Amniotic stem cell (primary cell): Measurements from ENCODE around the gene RPL3.
A peak's percentile ranks its signal among the peaks of the same experiment; 100 is the strongest.
"Not testable (repeated sequence)": the region's sequence is repeated elsewhere in the genome, so short reads cannot be mapped to it uniquely, and the experiment has no call there.

Experiments
- DNase-seq: peaks from one replicate; lab custom pipeline; 2025; lab: John Stamatoyannopoulos, UW

RPL3 gene

GRCh38 chr22:39319284-39320022 lies at the start of gene RPL3:
Gene RPL3 (minus strand): TSS chr22:39319623. CDS start chr22:39319597, 26 bp downstream.
- DNase-seq = peak; percentile 94

GRCh38 chr22:39369186-39369585 lies 49.8 kb upstream of the RPL3 start:
- DNase-seq = no peak

- no peak for DNase-seq
Observed at GRCh38 chr22:39368461-39368911, 49.1 kb upstream of the RPL3 start.

GRCh38 chr22:39367035-39367434 lies 47.6 kb upstream of the RPL3 start:
- no peak for DNase-seq

GRCh38 chr22:39365492-39365780 lies 46.0 kb upstream of the RPL3 start:
- DNase-seq = no peak

GRCh38 chr22:39364714-39365491 lies 45.5 kb upstream of the RPL3 start:
- no peak for DNase-seq

- DNase-seq = no peak
Observed at GRCh38 chr22:39363751-39364515, 44.5 kb upstream of the RPL3 start.

- DNase-seq = no peak
Observed at GRCh38 chr22:39362932-39363331, 43.5 kb upstream of the RPL3 start.

GRCh38 chr22:39362271-39362670 lies 42.8 kb upstream of the RPL3 start:
- DNase-seq = no peak

GRCh38 chr22:39361496-39361895 lies 42.1 kb upstream of the RPL3 start:
- no peak for DNase-seq

GRCh38 chr22:39360674-39361413 lies 41.4 kb upstream of the RPL3 start:
- no peak for DNase-seq

GRCh38 chr22:39360242-39360641 lies 40.8 kb upstream of the RPL3 start:
- no peak for DNase-seq

GRCh38 chr22:39359659-39360195 lies 40.3 kb upstream of the RPL3 start:
- DNase-seq = no peak

- DNase-seq = not testable (repeated sequence)
Observed at GRCh38 chr22:39358197-39358596, 38.8 kb upstream of the RPL3 start.

- DNase-seq = not testable (repeated sequence)
Observed at GRCh38 chr22:39357110-39358108, 38.0 kb upstream of the RPL3 start.

GRCh38 chr22:39356464-39356863 lies 37.0 kb upstream of the RPL3 start:
- no peak for DNase-seq

- DNase-seq = not testable (repeated sequence)
Observed at GRCh38 chr22:39355805-39356204, 36.4 kb upstream of the RPL3 start.

- no peak for DNase-seq
Observed at GRCh38 chr22:39355080-39355479, 35.7 kb upstream of the RPL3 start.

- no peak for DNase-seq
Observed at GRCh38 chr22:39353346-39353745, 33.9 kb upstream of the RPL3 start.

- DNase-seq = no peak
Observed at GRCh38 chr22:39352306-39352891, 33.0 kb upstream of the RPL3 start.
